ENCODE measurements around the gene SUPT5H. TPM values are rescaled to one million over a fixed set of nuclear protein-coding genes. Genes with fewer than 3 reads are reported as not detected.
A peak's percentile ranks its signal among the peaks of the same experiment; 100 is the strongest.

The SUPT5H gene
- total RNA-seq, 1 experiment from 2014 or later, result 95.5 TPM

GRCh38 chr19:39502640-39503417 lies 57.4 kb downstream of the SUPT5H start:
- in situ Hi-C loops (cut with HindIII; ENCODE audit: low pct_unique_long_range_greater_than_20kb, low sequenced_read_pairs), result no loop called here

GRCh38 chr19:39506598-39506943 lies 61.2 kb downstream of the SUPT5H start:
- in situ Hi-C loops (cut with HindIII; ENCODE audit: low pct_unique_long_range_greater_than_20kb, low sequenced_read_pairs), result no loop called here
- DNase-seq (ENCODE audit: low read depth), result no peak

More at GRCh38 chr19:39502640-39503417, 57.4 kb downstream of the SUPT5H start:
- peak; percentile 23 for DNase-seq (ENCODE audit: low read depth)

GRCh38 chr19:39506944-39507714 lies 61.7 kb downstream of the SUPT5H start:
- peak; percentile 79 for DNase-seq (ENCODE audit: low read depth)
- in situ Hi-C loops (cut with HindIII; ENCODE audit: low pct_unique_long_range_greater_than_20kb, low sequenced_read_pairs), result no loop called here

- no peak for DNase-seq (ENCODE audit: low read depth)
- in situ Hi-C loops (cut with HindIII; ENCODE audit: low pct_unique_long_range_greater_than_20kb, low sequenced_read_pairs), result no loop called here
Measured at GRCh38 chr19:39507715-39508364, 62.5 kb downstream of the SUPT5H start.

- no peak for DNase-seq (ENCODE audit: low read depth)
- in situ Hi-C loops (cut with HindIII; ENCODE audit: low pct_unique_long_range_greater_than_20kb, low sequenced_read_pairs), result no loop called here
Measured at GRCh38 chr19:39508629-39509028, 63.2 kb downstream of the SUPT5H start.

GRCh38 chr19:39509233-39509632 lies 63.9 kb downstream of the SUPT5H start:
- DNase-seq (ENCODE audit: low read depth), result no peak
- in situ Hi-C loops (cut with HindIII; ENCODE audit: low pct_unique_long_range_greater_than_20kb, low sequenced_read_pairs), result no loop called here

- in situ Hi-C loops (cut with HindIII; ENCODE audit: low pct_unique_long_range_greater_than_20kb, low sequenced_read_pairs), result no loop called here
Measured at GRCh38 chr19:39512988-39513387, 67.6 kb downstream of the SUPT5H start.

GRCh38 chr19:39514840-39515550 lies 69.6 kb downstream of the SUPT5H start, which contains the start of gene SELENOV:
TSS of gene SELENOV (plus strand) at chr19:39515139. CDS start at chr19:39515213, 74 bp downstream.
- in situ Hi-C loops (cut with HindIII; ENCODE audit: low pct_unique_long_range_greater_than_20kb, low sequenced_read_pairs), result no loop called here
- DNase-seq (ENCODE audit: low read depth), result no peak

More at GRCh38 chr19:39512988-39513387, 67.6 kb downstream of the SUPT5H start:
- no peak for DNase-seq (ENCODE audit: low read depth)

- no peak for DNase-seq (ENCODE audit: low read depth)
- in situ Hi-C loops (cut with HindIII; ENCODE audit: low pct_unique_long_range_greater_than_20kb, low sequenced_read_pairs), result no loop called here
Measured at GRCh38 chr19:39515551-39516191, 70.3 kb downstream of the SUPT5H start.

GRCh38 chr19:39516270-39516669 lies 70.9 kb downstream of the SUPT5H start:
- DNase-seq (ENCODE audit: low read depth), result no peak
- in situ Hi-C loops (cut with HindIII; ENCODE audit: low pct_unique_long_range_greater_than_20kb, low sequenced_read_pairs), result no loop called here

- in situ Hi-C loops (cut with HindIII; ENCODE audit: low pct_unique_long_range_greater_than_20kb, low sequenced_read_pairs), result no loop called here
- no peak for DNase-seq (ENCODE audit: low read depth)
Measured at GRCh38 chr19:39517432-39517831, 72.0 kb downstream of the SUPT5H start.

- no peak for DNase-seq (ENCODE audit: low read depth)
- in situ Hi-C loops (cut with HindIII; ENCODE audit: low pct_unique_long_range_greater_than_20kb, low sequenced_read_pairs), result no loop called here
Measured at GRCh38 chr19:39518458-39518857, 73.1 kb downstream of the SUPT5H start.

GRCh38 chr19:39518975-39519374 lies 73.6 kb downstream of the SUPT5H start:
- DNase-seq (ENCODE audit: low read depth), result no peak
- in situ Hi-C loops (cut with HindIII; ENCODE audit: low pct_unique_long_range_greater_than_20kb, low sequenced_read_pairs), result no loop called here

GRCh38 chr19:39520541-39521484 lies 75.4 kb downstream of the SUPT5H start:
- DNase-seq (ENCODE audit: low read depth), result no peak
- in situ Hi-C loops (cut with HindIII; ENCODE audit: low pct_unique_long_range_greater_than_20kb, low sequenced_read_pairs), result no loop called here

- in situ Hi-C loops (cut with HindIII; ENCODE audit: low pct_unique_long_range_greater_than_20kb, low sequenced_read_pairs), result no loop called here
- DNase-seq (ENCODE audit: low read depth), result peak; percentile 67
Measured at GRCh38 chr19:39524495-39524894, 79.1 kb downstream of the SUPT5H start.

GRCh38 chr19:39525205-39525604 lies 79.8 kb downstream of the SUPT5H start:
- in situ Hi-C loops (cut with HindIII; ENCODE audit: low pct_unique_long_range_greater_than_20kb, low sequenced_read_pairs), result loop anchor here (25.0 kb wide), 1 partner anchor 137 kb away; the partner anchor contains the start of gene LGALS16
- DNase-seq (ENCODE audit: low read depth), result no peak
